ENCODE results near the gene CLEC18B.

- TF ChIP-seq CTCF (IDR thresholded peaks at IDR 0.05) (no peak), POLR2AphosphoS5 (IDR thresholded peaks at IDR 0.05) (no peak), POLR2A (IDR thresholded peaks at IDR 0.05) (no peak), EP300 (IDR thresholded peaks at IDR 0.05) (no peak)
Measured at GRCh38 chr16:74465851-74466685, 44.8 kb upstream of the CLEC18B start.
